GM21528 (cell line): Measurements from ENCODE around the gene MB21D2.
"Not testable (repeated sequence)": the region's sequence is repeated elsewhere in the genome, so short reads cannot be mapped to it uniquely, and the experiment has no call there.

Experiments used
- ATAC-seq: cut with Tn5 transposase; IDR thresholded peaks from one replicate; pipeline ENCODE4 v1.9.1; 2021; ENCODE audit warnings: mild to moderate bottlenecking, moderate library complexity; ENCODE audit not compliant: unreplicated experiment, low FRiP score

The MB21D2 gene

GRCh38 chr3:192917404-192918274 lies at the start of gene MB21D2:
TSS of gene MB21D2 (minus strand) at chr3:192917856. CDS start at chr3:192917840, 16 bp downstream.
- ATAC-seq: peak; percentile 62

DNA sequence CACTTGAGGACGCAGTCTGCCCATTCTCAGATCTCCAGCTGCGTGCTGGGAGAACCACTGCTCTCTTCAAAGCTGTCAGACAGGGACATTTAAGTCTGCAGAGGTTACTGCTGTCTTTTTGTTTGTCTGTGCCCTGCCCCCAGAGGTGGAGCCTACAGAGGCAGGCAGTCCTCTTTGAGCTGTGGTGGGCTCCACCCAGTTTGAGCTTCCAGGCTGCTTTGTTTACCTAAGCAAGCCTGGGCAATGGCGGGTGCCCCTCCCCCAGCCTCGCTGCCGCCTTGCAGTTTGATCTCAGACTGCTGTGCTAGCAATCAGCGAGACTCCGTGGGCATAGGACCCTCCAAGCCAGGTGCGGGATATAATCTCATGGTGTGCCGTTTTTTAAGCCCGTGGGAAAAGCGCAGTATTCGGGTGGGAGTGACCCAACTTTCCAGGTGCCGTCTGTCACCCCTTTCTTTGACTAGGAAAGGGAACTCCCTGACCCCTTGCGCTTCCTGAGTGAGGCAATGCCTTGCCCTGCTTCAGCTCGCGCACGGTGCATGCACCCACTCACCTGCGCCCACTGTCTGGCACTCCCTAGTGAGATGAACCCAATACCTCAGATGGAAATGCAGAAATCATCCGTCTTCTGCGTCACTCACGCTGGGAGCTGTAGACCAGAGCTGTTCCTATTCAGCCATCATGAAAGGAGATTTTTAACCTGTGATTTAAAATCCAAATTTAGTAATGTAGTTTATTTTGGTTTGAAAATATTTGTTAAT lies 47.5 kb upstream of the MB21D2 start:
- ATAC-seq: not testable (repeated sequence)

- no peak for ATAC-seq
Measured at GRCh38 chr3:192959773-192960172, 42.1 kb upstream of the MB21D2 start.

DNA sequence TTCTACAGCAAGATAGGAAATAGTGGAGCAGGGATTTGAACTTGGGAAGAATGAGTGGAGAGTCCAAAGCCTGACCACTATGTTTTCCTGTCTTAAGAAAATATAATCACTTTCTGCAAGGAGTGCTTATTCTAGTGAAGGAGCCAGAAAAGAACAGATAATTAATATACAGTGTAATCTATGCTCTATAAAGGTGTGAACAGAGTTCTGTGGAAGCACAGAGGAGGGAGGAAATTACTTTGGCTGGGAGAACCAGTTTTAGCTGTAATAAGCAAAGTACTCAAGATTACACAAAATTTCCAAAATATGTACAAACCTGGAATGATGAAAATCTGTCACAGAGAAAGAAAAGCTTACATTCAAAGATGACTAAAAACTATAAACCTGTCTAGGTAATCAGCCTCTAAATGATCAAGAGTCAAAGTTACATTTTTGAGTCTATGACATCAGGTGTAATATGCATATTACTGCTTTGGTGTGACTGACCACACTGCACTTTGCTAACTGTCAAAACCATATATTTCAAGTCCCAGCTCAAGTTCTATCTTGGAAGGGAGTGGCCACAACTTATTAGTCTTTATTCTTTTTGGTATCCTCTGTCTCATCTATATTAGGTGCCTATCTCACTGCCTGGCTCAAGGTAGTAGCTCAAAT lies 40.7 kb upstream of the MB21D2 start:
- ATAC-seq: no peak

DNA sequence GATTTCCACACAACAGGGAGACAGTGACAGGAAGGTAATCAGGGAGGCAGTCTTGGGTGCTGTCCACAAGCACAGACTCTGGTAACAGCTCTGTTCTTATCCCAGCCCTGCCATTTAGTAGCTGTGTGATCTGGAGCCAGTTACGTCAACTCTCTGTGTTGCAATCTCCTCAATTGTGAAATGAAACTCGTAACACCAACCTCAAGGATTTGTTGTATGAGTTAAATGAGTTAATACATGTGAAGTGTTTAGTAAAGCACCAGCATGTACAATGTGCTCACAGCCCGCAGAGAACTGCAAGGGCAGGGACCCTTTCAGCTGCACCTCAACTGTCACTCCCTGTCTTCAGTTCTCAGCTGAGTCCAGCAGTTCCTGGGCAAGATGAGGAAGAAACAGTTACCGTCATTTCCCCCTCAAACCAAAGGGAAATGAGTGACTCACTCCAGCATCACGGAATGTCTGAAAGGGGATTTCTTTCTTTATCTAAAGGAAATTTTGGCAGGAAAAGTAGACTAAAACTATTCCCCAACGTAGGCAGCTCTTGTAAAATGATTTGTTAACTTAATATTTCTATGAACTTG lies 39.9 kb upstream of the MB21D2 start:
- ATAC-seq: no peak

DNA sequence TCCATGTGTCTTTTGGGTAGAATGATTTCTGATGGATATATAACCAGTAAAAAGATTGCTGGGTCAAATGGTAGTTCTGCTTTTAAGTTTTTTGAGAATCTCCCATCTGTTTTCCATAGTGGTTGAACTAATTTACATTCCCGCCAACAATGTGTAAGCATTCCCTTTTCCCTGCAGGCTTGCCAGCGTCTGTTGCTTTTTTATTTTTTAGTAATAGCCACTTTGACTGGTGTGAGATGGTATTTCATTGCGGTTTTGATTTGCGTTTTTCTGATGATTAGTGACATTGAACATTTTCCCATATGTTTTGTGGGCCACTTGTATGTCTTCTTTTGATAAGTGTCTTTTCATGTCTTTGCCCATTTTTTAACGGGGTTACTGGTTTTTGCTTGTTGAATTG lies 36.3 kb upstream of the MB21D2 start:
- no peak for ATAC-seq

DNA sequence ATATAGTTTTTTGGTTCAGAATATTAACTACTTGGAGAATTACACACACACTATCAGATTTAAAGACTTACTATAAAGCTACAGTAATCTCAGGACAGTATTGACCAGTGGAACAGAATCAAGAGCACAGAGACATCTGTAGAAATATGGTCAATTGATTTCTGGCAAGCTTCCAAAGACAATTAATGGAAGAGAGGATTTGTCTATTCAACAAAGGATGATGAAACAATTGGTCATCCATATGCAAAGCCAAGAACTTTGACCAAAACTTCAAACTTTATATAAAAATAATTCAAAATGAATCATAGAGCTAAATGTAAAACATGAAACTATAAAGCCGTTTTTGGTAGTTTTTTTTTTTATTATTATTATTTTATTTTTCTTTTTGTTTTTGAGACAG lies 29.8 kb upstream of the MB21D2 start:
- ATAC-seq: no peak

DNA sequence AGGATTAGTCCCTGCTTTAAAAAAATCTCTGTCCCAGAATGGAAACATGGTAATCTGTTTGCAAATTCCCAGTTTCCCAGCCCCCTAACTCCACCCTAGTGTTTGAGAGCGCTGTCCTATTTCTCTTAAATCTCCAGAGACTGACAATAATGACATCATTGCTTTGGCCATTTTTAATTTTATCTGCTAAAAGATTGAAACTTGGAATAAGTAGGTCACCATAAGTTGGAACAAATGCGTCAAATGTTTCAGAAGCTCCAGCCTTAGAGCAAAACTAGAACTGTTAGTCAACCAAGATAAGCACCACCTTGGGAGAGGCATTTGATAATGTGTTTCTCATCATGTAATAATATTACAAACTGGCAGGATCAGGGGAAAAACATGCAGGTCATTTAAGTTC lies 25.7 kb upstream of the MB21D2 start:
- no peak for ATAC-seq

DNA sequence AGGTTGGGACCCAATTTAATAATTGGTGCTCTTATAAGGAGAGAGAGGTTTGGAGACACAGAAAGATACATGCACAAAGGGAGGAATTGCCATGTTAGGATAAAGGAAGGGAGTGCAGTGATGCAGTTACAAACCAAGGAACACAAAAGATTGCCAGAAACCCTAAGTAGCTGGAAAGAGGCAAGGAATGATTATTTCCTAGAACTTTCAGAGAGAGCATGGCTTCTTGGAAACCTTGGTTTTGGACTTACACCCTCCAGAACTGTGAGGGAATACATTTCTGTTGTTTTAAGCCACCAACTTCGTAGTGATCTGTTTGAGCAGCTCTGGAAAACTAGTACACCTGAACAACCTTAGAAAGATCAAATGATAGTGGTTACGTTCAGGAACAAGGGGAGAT lies 25.0 kb upstream of the MB21D2 start:
- ATAC-seq: no peak

DNA sequence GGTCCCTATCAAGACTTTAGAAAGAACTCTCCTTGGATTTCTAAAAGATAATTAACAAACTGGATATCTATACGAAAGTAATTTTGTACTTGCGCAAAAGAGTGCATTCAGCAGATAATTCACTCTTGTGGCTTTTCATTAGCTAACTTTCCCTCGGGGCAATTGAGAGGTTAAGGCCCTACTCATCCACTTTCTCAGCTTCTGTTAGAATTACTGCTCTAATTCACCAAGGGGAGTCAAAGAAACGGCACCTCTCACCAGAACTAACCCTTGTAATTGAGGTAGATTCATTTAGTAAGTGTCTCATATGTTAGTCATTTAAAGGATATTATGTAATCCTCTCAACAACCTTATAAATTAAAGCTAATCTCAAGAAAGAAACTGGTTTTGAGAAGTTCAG lies 22.5 kb upstream of the MB21D2 start:
- ATAC-seq: no peak

DNA sequence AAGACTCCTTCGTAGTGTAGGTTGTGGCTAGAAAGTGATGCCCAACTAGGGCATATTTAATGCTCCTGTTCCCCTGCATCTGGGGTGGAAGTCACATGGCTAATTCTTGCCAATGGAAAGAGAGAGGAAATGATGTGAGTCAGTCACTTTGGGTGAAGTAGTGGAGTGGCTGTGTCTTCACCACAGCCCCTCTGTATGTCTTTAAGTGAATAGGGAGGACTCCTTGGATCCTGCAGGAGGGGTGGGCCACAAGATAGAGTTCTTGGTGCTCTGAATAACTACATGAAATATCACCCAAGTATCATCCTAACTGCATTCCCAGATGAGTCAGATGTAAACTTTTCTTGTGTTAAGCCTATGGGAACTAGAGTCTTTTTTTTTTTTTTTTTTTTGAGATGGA lies 17.8 kb upstream of the MB21D2 start:
- no peak for ATAC-seq

DNA sequence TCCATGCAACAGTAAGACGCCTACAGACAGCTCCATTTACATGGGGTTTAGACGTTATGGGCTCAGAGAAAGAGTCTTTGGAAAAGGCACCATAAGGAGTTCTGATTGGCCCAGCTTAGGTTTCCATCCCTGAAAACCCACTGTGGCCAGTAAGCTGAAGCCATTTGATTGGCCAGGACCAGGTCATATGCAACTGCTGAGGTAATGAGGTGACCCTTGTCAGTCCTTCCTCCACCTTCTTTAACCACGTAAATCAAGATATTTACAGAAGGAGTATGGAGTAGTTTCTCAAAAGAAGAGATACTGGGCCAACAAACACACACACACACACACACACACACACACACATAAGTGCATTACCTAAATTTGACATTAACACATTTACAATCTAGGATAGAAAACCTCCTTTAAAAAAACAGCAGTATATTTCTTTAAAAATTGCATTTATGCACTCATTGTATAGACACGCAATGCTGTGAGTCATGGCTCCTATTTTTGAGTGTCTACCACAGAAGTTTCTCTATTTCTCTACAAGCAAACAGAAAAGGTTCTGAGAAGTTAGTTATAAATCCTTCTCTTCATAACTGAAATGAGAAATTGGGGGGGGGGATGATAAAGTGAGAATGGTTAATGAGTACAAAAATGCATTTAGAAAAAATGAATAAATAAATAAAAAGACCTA lies 16.3 kb upstream of the MB21D2 start:
- no peak for ATAC-seq

DNA sequence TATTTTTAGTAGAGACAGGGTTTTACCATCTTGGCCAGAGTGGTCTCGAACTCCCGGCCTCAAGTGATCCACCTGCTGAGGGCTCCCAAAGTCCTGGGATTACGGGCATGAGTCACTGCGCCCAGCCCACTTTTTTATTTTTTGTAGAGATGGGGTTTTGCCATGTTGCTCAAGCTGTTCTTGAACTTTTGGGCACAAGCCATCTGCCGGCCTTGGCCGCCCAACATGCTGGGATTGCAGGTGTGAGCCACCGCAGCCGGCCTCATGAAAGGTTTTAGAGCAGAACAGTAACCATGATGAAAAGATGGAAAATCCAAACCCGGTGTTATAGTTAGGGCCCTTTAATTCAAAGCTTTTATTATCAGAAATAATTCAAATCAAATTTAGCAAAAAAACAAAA lies 15.6 kb upstream of the MB21D2 start:
- no peak for ATAC-seq

DNA sequence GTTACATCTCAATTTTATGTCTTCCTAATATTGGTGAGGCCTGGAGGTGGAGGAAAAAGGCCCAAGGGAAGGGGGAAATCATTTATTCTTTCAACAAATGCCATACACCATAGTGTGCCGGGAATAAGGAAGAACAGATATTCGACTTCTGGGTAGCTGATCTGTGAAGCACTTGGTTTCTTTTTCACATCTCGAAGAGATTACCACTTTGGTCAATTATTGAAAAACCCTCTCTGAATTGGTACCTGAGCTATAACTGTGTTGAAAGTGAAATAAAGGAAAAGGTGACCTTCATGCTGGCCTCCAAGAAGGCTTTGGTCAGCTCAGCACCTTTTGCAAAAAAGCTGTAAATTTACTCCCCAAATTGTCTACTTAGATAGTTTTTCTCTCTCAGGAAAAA lies 14.2 kb upstream of the MB21D2 start:
- no peak for ATAC-seq

DNA sequence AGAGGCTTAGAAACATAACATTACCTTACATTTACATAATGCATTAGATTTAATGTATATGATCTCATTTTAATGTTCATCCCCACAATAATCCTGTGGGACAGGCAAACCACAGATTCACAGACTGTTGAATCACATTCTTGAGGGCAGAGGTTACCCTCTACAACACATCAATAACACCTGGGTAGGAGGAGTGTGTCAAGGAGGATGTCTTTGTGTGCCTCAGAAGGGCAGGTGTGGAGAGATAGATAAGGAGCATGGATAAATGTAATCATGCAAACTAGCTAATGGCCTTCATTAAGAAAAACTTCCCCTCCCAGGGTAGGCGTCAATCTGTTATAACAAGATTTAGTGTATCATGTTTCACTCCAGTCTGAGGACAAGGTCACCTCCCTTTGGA lies 12.9 kb upstream of the MB21D2 start:
- no peak for ATAC-seq

DNA sequence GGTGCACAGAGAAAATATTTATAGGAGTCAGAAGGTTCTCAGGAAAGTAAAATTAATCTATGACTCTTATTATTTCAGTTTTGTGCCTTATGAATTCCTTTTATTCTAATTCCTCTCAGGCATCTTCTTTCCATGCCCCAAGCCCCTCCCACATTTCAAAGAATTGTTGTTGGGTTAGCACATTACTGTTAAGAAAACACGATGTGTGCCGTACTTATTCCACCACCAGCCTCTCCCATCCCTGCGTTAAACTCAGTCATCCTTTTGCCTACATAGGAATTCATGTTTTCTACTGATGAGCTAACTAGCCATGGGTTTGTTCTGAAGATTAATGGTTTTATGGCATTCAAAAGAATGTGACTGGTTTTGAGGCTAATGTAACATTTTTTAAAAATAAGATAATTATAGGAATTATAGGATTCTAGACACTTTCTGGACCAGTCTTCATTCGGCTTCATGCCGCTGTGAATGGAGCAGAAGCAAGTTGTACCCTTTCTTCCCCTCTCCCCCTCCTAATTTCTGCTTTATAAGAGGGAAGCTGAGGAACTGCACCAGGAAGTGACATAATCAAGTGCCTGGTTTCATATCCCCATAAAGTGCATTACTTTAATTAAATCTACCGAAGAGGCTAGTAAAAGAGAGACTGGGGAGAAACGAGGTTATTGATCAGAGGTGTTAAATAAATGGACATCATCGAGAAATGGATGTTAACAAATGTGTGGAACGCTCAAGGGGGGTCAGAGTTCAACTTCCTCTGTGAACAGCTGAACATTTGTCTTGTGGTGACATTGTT lies 12.3 kb upstream of the MB21D2 start:
- no peak for ATAC-seq

DNA sequence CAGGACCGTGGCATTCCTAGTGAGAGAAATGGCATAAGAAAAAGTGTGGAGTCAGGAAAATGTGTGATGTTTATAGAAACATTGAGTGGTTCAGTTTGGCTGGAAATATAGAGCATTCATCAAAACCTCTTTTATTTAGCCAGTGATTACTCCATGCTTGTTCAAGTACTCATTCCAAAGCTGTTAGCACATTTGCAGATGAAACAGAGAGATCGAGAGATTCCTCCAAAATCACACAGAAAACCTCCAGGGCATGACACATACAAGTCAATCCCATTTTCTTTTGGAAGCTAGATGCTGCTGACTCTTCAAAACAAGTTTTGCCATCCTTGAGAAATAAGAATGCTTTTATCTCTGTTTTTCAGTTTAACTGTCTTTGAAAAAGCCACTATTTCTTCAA lies 11.5 kb upstream of the MB21D2 start:
- no peak for ATAC-seq

- no peak for ATAC-seq
Measured at GRCh38 chr3:192928720-192929119, 11.1 kb upstream of the MB21D2 start.

- ATAC-seq: no peak
Measured at GRCh38 chr3:192928016-192928415, 10.4 kb upstream of the MB21D2 start.

GRCh38 chr3:192927016-192927415 lies 9.4 kb upstream of the MB21D2 start:
- ATAC-seq: no peak
